ENCODE data around the gene PLK5. TPM values are rescaled to one million over a fixed set of nuclear protein-coding genes. Genes with fewer than 3 reads are reported as not detected.
A peak's percentile ranks its signal among the peaks of the same experiment; 100 is the strongest.

The PLK5 gene
- total RNA-seq, 4 donors from 2014 or later = not detected

- 94% methylated on average over 56 of the region's 56 CpGs; no CpG with 5 or more reads in 1 of the 2 donors for WGBS, 2 donors (ENCODE audit: low coverage in 1 of 2)
- intact Hi-C loops (cut with DNase I; ENCODE audit: low total_unique reads) = no loop called here
- no peak for DNase-seq
Observed at GRCh38 chr19:1486720-1487575, 36.9 kb upstream of the PLK5 start.

GRCh38 chr19:1487576-1488281, 36.1 kb upstream of the PLK5 start:
- no peak overlapping the region for H3K27ac ChIP-seq
- H3K4me1 ChIP-seq = peaks cover 10 to 17% (median 15%) of the 10 kb centered on the region in 4 donors
- peaks cover 13% of the 10 kb centered on the region for H3K27me3 ChIP-seq
- TF ChIP-seq POLR2AphosphoS5 (IDR thresholded peaks at IDR 0.05) = no peak
- no peak for DNase-seq
- no peaks in the 10 kb centered on the region for H3K9me3 ChIP-seq
- in situ Hi-C loops (cut with MboI; ENCODE audit: low pct_ligation_motif_present in 1 of 4, low pct_unique_long_range_greater_than_20kb in 1 of 4, low sequenced_read_pairs in 3 of 4) = no loop called here
- 93% methylated on average over 30 of the region's 40 CpGs; no CpG with 5 or more reads in 1 of the 2 donors for WGBS, 2 donors (ENCODE audit: low coverage in 1 of 2)
- H3K36me3 ChIP-seq = no peaks in the 10 kb centered on the region
- H3K4me3 ChIP-seq = no peak overlapping the region
- intact Hi-C loops (cut with DNase I; ENCODE audit: low total_unique reads) = no loop called here

More at GRCh38 chr19:1486720-1487575, 36.9 kb upstream of the PLK5 start:
- H3K9me3 ChIP-seq = no peaks in the 10 kb centered on the region
- TF ChIP-seq POLR2AphosphoS5 (IDR thresholded peaks at IDR 0.05) (no peak), EP300 (IDR thresholded peaks at IDR 0.05; ENCODE audit: low read depth) (no peak), CTCF (IDR thresholded peaks at IDR 0.05) (no peak)
- peaks cover 10 to 17% (median 15%) of the 10 kb centered on the region in 4 donors for H3K4me1 ChIP-seq
- in situ Hi-C loops (cut with MboI; ENCODE audit: low pct_ligation_motif_present in 1 of 4, low pct_unique_long_range_greater_than_20kb in 1 of 4, low sequenced_read_pairs in 3 of 4) = no loop called here
- no peak overlapping the region for H3K4me3 ChIP-seq
- H3K27ac ChIP-seq = no peak overlapping the region
- no peaks in the 10 kb centered on the region for H3K36me3 ChIP-seq
- H3K27me3 ChIP-seq = peaks cover 7% of the 10 kb centered on the region

GRCh38 chr19:1488282-1488601, 35.6 kb upstream of the PLK5 start:
- no peak for TF ChIP-seq CTCF (IDR thresholded peaks at IDR 0.05)
- TF ChIP-seq POLR2AphosphoS5 (IDR thresholded peaks at IDR 0.05) = no peak
- TF ChIP-seq EP300 (IDR thresholded peaks at IDR 0.05; ENCODE audit: low read depth) = no peak
- DNase-seq = no peak
- H3K27ac ChIP-seq = no peak overlapping the region
- no peaks in the 10 kb centered on the region for H3K9me3 ChIP-seq
- no peak overlapping the region for H3K4me3 ChIP-seq
- intact Hi-C loops (cut with DNase I; ENCODE audit: low total_unique reads) (no loop called here), in situ Hi-C loops (cut with MboI; ENCODE audit: low pct_ligation_motif_present in 1 of 4, low pct_unique_long_range_greater_than_20kb in 1 of 4, low sequenced_read_pairs in 3 of 4) (no loop called here)
- H3K36me3 ChIP-seq = no peaks in the 10 kb centered on the region
- H3K4me1 ChIP-seq = peaks cover 10 to 17% (median 15%) of the 10 kb centered on the region in 4 donors
- peaks cover 18% of the 10 kb centered on the region for H3K27me3 ChIP-seq
- WGBS, 2 donors (ENCODE audit: low coverage in 1 of 2) = 82% methylated on average over 11 of the region's 11 CpGs; no CpG with 5 or more reads in 1 of the 2 donors

- in situ Hi-C loops (cut with MboI; ENCODE audit: low pct_ligation_motif_present in 1 of 4, low pct_unique_long_range_greater_than_20kb in 1 of 4, low sequenced_read_pairs in 3 of 4) (no loop called here), intact Hi-C loops (cut with DNase I; ENCODE audit: low total_unique reads) (no loop called here)
- Histone ChIP-seq H3K9me3 (no peaks in the 10 kb centered on the region), H3K27me3 (peaks cover 18% of the 10 kb centered on the region), H3K4me1 (peaks cover 10 to 17% (median 15%) of the 10 kb centered on the region in 4 donors), H3K27ac (peak overlapping the region; percentile 74 to 89 (median 85)), H3K36me3 (no peaks in the 10 kb centered on the region), H3K4me3 (peak overlapping the region; percentile 29 to 59 (median 48))
- WGBS, 2 donors (ENCODE audit: low coverage in 1 of 2) = 25% methylated on average over 29 of the region's 37 CpGs; no CpG with 5 or more reads in 1 of the 2 donors
- no peak for DNase-seq
- peak; percentile 28 for TF ChIP-seq POLR2A (IDR thresholded peaks at IDR 0.05)
- no peak for TF ChIP-seq CTCF (IDR thresholded peaks at IDR 0.05)
- no peak for TF ChIP-seq POLR2AphosphoS5 (IDR thresholded peaks at IDR 0.05)
- TF ChIP-seq EP300 (IDR thresholded peaks at IDR 0.05; ENCODE audit: low read depth) = no peak
Observed at GRCh38 chr19:1489463-1490310, 34.2 kb upstream of the PLK5 start.

Measured in transverse colon (tissue), 4 donors.